ENCODE results near the gene KHDRBS1.

GRCh38 chr1:32077451-32077850, 63.8 kb downstream of the KHDRBS1 start:
- TF ChIP-seq CTCF (CRISPR knock-in tag; IDR thresholded peaks at IDR 0.05) (no peak), POLR2AphosphoS5 (IDR thresholded peaks at IDR 0.05; ENCODE audit: low read depth, low read length) (no peak), BHLHE40 (IDR thresholded peaks at IDR 0.05; ENCODE audit: low read length) (no peak), ZNF780A (CRISPR knock-in tag; IDR thresholded peaks at IDR 0.05) (no peak), ZSCAN30 (CRISPR knock-in tag; IDR thresholded peaks at IDR 0.05) (no peak), ZNF557 (CRISPR knock-in tag; IDR thresholded peaks at IDR 0.05) (no peak), JUN (CRISPR knock-in tag; IDR thresholded peaks at IDR 0.05) (no peak), TFAP4 (IDR thresholded peaks at IDR 0.05; ENCODE audit: borderline replicate concordance, low read depth) (no peak)
